Parathyroid adenoma (tissue), 2 donors: Measurements from ENCODE around the gene TUBB.

Experiments used
- H2AFZ ChIP-seq: fragments of 300-600 bp; sonication (generic); one replicate; pipeline ENCODE4 v1.7.0; 2017; ENCODE audit warnings: antibody characterized with exemption, mild to moderate bottlenecking
- H3K27ac ChIP-seq: fragments of 300-600 bp; sonication (generic); one replicate; pipeline ENCODE4 v1.7.0; 2017
- H3K27me3 ChIP-seq: fragments of 300-600 bp; sonication (generic); one replicate; pipeline ENCODE4 v1.7.0; 2017; ENCODE audit warnings: low read length; ENCODE audit not compliant: control insufficient read depth, insufficient read depth
- H3K36me3 ChIP-seq: fragments of 300-600 bp; sonication (generic); one replicate; pipeline ENCODE4 v1.7.0; 2017; ENCODE audit warnings: low read length; ENCODE audit not compliant: control insufficient read depth, insufficient read depth
- H3K4me1 ChIP-seq: fragments of 300-600 bp; sonication (generic); one replicate; pipeline ENCODE4 v1.7.0; 2017; ENCODE audit warnings: control low read depth
- H3K4me2 ChIP-seq: fragments of 300-600 bp; sonication (generic); one replicate; pipeline ENCODE4 v1.7.0; 2017; ENCODE audit warnings: low read length
- H3K4me3 ChIP-seq: fragments of 300-600 bp; sonication (generic); one replicate; pipeline ENCODE4 v1.7.0; 2017; ENCODE audit warnings: low read depth, low read length
- H3K79me2 ChIP-seq: fragments of 300-600 bp; sonication (generic); one replicate; pipeline ENCODE4 v1.7.0; 2017; ENCODE audit warnings: control low read depth
- H3K9ac ChIP-seq: fragments of 300-600 bp; sonication (generic); one replicate; pipeline ENCODE4 v1.7.0; 2017; ENCODE audit warnings: mild to moderate bottlenecking
- H3K9me3 ChIP-seq: fragments of 300-600 bp; sonication (generic); one replicate; pipeline ENCODE4 v1.7.0; 2017; ENCODE audit warnings: low read length; ENCODE audit not compliant: control insufficient read depth
- TF ChIP-seq, protein P1 (sequence below): fragments of 300-600 bp; sonication (generic); IDR thresholded peaks from one replicate; pipeline ENCODE4 v1.7.0; 2017; ENCODE audit warnings: antibody characterized with exemption, mild to moderate bottlenecking
- donor health status: primary hyperparathyroidism.

TUBB gene

GRCh38 chr6:30724906-30725667, 4.9 kb downstream of the TUBB start:
- H3K27ac ChIP-seq: no peak overlapping the region
- H3K27me3 ChIP-seq: no peaks in the 10 kb centered on the region
- TF ChIP-seq, protein P1, sequence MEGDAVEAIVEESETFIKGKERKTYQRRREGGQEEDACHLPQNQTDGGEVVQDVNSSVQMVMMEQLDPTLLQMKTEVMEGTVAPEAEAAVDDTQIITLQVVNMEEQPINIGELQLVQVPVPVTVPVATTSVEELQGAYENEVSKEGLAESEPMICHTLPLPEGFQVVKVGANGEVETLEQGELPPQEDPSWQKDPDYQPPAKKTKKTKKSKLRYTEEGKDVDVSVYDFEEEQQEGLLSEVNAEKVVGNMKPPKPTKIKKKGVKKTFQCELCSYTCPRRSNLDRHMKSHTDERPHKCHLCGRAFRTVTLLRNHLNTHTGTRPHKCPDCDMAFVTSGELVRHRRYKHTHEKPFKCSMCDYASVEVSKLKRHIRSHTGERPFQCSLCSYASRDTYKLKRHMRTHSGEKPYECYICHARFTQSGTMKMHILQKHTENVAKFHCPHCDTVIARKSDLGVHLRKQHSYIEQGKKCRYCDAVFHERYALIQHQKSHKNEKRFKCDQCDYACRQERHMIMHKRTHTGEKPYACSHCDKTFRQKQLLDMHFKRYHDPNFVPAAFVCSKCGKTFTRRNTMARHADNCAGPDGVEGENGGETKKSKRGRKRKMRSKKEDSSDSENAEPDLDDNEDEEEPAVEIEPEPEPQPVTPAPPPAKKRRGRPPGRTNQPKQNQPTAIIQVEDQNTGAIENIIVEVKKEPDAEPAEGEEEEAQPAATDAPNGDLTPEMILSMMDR: no peak
- peaks cover 9% of the 10 kb centered on the region for H3K4me1 ChIP-seq
- H3K9ac ChIP-seq: no peak overlapping the region
- no peak overlapping the region for H3K4me3 ChIP-seq
- no peak overlapping the region for H2AFZ ChIP-seq
- H3K9me3 ChIP-seq: no peaks in the 10 kb centered on the region
- no peaks in the 10 kb centered on the region for H3K36me3 ChIP-seq
- H3K4me2 ChIP-seq: no peak overlapping the region
- no peaks in the 10 kb centered on the region for H3K79me2 ChIP-seq

DNA sequence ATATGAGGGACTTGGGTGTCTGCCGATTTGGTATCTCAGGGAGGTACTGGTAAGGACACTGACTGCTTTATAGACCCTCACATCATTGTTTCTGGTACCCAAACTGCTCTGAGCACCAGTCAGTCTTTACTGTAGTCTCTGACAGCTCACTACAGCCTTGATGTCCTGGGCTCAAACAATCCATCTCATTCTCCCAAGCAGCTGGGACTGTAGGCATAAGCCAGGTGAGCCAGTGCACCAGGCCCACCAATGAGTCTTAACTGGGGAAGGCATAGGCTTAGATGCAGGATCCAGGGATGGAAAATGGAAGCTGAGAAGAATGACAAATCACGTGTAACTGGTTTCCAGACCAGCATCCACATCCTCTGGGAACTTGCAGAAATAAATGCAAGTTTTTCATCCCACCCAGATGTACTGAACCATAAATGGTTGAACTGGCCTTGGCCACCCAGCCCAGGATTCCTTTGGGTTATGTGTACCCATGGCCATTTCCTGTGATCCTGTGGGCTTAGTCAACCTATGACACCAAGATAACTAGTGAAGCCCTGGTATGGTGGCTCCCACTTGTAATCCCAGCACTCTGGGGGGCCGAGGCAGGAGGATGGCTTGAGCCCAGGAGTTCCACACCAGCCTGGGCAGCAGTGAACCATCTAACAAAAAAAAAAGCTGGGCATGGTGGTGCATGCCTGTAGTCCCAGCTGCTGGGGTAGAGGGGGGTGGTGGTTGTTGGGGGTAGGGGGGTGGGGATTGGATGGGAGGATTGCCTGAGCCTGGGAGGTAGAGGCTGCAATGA, 5.8 kb downstream of the TUBB start:
- H3K9ac ChIP-seq: no peak overlapping the region
- H3K79me2 ChIP-seq: peaks cover 8% of the 10 kb centered on the region
- H3K27ac ChIP-seq: no peak overlapping the region
- TF ChIP-seq, protein P1: no peak
- H3K4me3 ChIP-seq: no peak overlapping the region
- no peaks in the 10 kb centered on the region for H3K36me3 ChIP-seq
- no peak overlapping the region for H3K4me2 ChIP-seq
- no peaks in the 10 kb centered on the region for H3K9me3 ChIP-seq
- peaks cover 14% of the 10 kb centered on the region for H3K4me1 ChIP-seq
- H2AFZ ChIP-seq: no peak overlapping the region
- no peaks in the 10 kb centered on the region for H3K27me3 ChIP-seq

DNA sequence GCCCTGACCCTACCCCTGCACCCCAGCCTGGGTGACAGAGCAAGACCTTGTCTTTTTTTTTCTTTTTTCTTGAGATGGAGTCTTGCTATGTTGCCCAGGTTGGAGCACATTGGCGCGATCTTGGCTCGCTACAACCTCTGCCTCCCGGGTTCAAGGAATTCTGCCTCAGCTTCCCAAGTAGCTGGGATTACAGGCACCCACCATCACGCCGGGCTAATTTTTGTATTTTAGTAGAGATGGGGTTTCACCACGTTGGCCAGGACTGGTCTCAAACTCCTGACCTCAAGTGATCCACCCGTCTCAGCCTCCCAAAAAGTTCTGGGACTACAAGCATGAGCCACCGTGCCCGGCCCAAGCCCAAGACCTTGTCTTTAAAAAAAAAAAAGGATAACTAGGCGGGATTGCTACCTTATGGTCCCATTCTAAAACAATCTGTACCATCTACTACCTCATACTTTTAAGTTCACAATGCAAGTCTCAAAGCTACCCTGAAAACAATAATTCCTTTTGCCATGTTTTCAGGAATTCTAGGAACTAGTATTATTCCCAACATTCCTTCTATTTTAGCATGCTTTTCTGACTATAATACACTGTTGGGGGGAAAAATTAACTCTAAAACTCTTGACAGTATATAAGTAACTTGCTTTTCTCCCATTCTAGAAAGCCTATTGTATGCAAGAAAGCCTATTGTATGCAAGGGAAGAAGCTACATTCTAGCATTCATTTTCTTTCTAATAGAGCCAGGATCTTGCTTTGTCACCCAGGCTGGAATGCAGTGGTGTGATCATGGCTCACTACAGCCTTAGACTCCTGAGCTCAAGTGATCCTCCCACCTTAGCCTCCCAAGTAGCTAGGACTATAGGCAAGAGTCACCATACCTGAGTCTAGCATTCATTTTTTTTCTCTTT, 6.6 kb downstream of the TUBB start:
- Histone ChIP-seq H3K9ac (no peak overlapping the region), H3K9me3 (no peaks in the 10 kb centered on the region), H2AFZ (no peak overlapping the region), H3K36me3 (no peaks in the 10 kb centered on the region), H3K4me2 (no peak overlapping the region), H3K27ac (no peak overlapping the region), H3K79me2 (peaks cover 8% of the 10 kb centered on the region), H3K4me1 (peaks cover 14% of the 10 kb centered on the region), H3K4me3 (no peak overlapping the region), H3K27me3 (no peaks in the 10 kb centered on the region)
- TF ChIP-seq, protein P1: no peak

DNA sequence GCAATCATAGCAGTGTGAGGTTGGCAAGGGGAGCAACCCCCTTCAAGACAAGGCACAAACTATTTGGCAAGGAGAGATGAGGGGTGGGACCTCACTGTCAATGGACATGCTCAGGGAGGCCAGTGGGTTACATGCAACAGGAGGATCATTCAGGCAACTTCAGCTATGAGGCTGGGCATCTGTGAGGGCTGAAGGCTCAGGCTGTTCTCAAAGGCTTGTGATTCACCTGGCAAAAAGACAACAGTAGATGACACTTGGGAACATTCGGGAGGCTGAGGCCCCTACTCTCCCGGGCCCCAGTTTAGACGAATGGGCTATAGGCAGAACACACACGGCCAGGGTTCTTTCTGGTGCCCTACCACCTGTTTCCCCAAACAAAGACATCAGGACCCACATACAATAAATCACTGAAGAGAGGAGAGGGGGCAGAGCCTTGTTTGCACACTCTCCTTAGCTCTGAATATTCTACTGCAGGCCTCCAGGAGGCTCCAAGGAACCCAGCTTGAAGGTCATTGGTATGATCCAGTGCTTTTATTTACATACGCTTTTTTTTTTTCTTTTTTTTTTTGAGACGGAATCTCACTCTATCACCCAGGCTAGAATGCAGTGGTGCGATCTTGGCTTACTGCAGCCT, 7.9 kb downstream of the TUBB start:
- Histone ChIP-seq H3K4me3 (no peak overlapping the region), H3K4me1 (peaks cover 6% of the 10 kb centered on the region), H3K36me3 (no peaks in the 10 kb centered on the region), H3K4me2 (no peak overlapping the region), H3K9me3 (no peaks in the 10 kb centered on the region), H2AFZ (no peak overlapping the region), H3K27me3 (no peaks in the 10 kb centered on the region), H3K9ac (no peak overlapping the region), H3K79me2 (peaks cover 8% of the 10 kb centered on the region), H3K27ac (no peak overlapping the region)
- TF ChIP-seq, protein P1: no peak
